BJ (cell line): Measurements from ENCODE around the gene SDE2. TPM values are rescaled to one million over a fixed set of nuclear protein-coding genes. Genes with fewer than 3 reads are reported as not detected.

Source experiments
- CTCF ChIA-PET: fragments of 350-600 bp; formaldehyde crosslinking; extraction: SDS; loops from one replicate; lab custom pipeline; 2021; ENCODE audit warnings: antibody characterized with exemption, inconsistent platforms; lab: Yijun Ruan, JAX
- POLR2A ChIA-PET: fragments of 300-600 bp; sonication (Branson Sonifier 250); formaldehyde crosslinking; extraction: SDS; loops from one replicate; lab custom pipeline; 2021; ENCODE audit warnings: antibody characterized with exemption; lab: Charles Lee
- DNase-seq: peaks from one replicate; pipeline ENCODE4 v3.0.0-alpha.2; 2011; ENCODE audit warnings: low read depth
- H3K27me3 ChIP-seq: 2 replicates; pipeline ENCODE4 v1.6.0; 2011; ENCODE audit warnings: low read length; ENCODE audit not compliant: control insufficient read depth, insufficient read depth
- H3K36me3 ChIP-seq: 2 replicates; pipeline ENCODE4 v1.5.1; 2011; ENCODE audit warnings: low read length; ENCODE audit not compliant: control insufficient read depth, insufficient read depth
- H3K4me3 ChIP-seq: 2 replicates; pipeline ENCODE4 v1.5.1; 2011; ENCODE audit warnings: low read depth, mild to moderate bottlenecking, control low read depth, low read length
- CTCF ChIP-seq: IDR thresholded peaks from 2 replicates; pipeline ENCODE4 v1.5.1; 2011; ENCODE audit warnings: low read depth, mild to moderate bottlenecking, control low read depth, inconsistent platforms, low read length, moderate library complexity; ENCODE audit not compliant: insufficient read depth
- polyA plus RNA-seq: library from polyadenylated mRNA; depleted of rRNA; stranded (reverse); fragments of >200 nt; gene quantifications from 2 replicates; pipeline ENCODE4 v1.2.3, GENCODE V29; 2011

SDE2 gene
- polyA plus RNA-seq, 1 experiment: 8.0 TPM

- H3K36me3 ChIP-seq: no peaks in the 10 kb centered on the region
- CTCF ChIA-PET: no interaction called here
- DNase-seq: no peak
- H3K4me3 ChIP-seq: no peak overlapping the region
- H3K27me3 ChIP-seq: no peaks in the 10 kb centered on the region
- POLR2A ChIA-PET: no interaction called here
- no peak for TF ChIP-seq CTCF
Observed at GRCh38 chr1:226033582-226033981, 34.4 kb upstream of the SDE2 start.

- Histone ChIP-seq H3K36me3 (no peaks in the 10 kb centered on the region), H3K4me3 (no peak overlapping the region), H3K27me3 (no peaks in the 10 kb centered on the region)
- ChIA-PET CTCF (interaction anchor here (0.6 kb wide), 1 partner anchor 1066 kb away, joined by 5 read pairs; no protein-coding TSS in a partner anchor), POLR2A (no interaction called here)
- DNase-seq: no peak
- no peak for TF ChIP-seq CTCF
Observed at GRCh38 chr1:226029568-226030225, 30.6 kb upstream of the SDE2 start.

- POLR2A ChIA-PET: no interaction called here
- no peak overlapping the region for H3K4me3 ChIP-seq
- CTCF ChIA-PET: interaction anchor here (0.6 kb wide), 1 partner anchor 1067 kb away, joined by 5 read pairs; no protein-coding TSS in a partner anchor
- H3K27me3 ChIP-seq: no peaks in the 10 kb centered on the region
- no peaks in the 10 kb centered on the region for H3K36me3 ChIP-seq
- no peak for DNase-seq
- no peak for TF ChIP-seq CTCF
Observed at GRCh38 chr1:226029093-226029496, 30.0 kb upstream of the SDE2 start.

GRCh38 chr1:226027538-226028217 lies 28.5 kb upstream of the SDE2 start:
- DNase-seq: no peak
- Histone ChIP-seq H3K27me3 (no peaks in the 10 kb centered on the region), H3K36me3 (no peaks in the 10 kb centered on the region), H3K4me3 (no peak overlapping the region)
- ChIA-PET POLR2A (no interaction called here), CTCF (no interaction called here)
- no peak for TF ChIP-seq CTCF

GRCh38 chr1:226026833-226027232 lies 27.7 kb upstream of the SDE2 start:
- CTCF ChIA-PET: interaction anchor here (1.3 kb wide), 1 partner anchor 13 kb away, joined by 3 read pairs; no protein-coding TSS in a partner anchor
- Histone ChIP-seq H3K27me3 (no peaks in the 10 kb centered on the region), H3K36me3 (no peaks in the 10 kb centered on the region), H3K4me3 (no peak overlapping the region)
- no peak for TF ChIP-seq CTCF
- DNase-seq: no peak
- POLR2A ChIA-PET: no interaction called here
